ENCODE results near the gene GPR146.

- TF ChIP-seq CTCF (IDR thresholded peaks at IDR 0.05; ENCODE audit: insufficient read depth, low read length, poor library complexity, severe bottlenecking) (no peak), EZH2phosphoT487 (conservative IDR thresholded peaks at IDR 0.05; ENCODE audit: low read length) (no peak)
Measured at GRCh38 chr7:1070544-1071011, 26.2 kb downstream of the GPR146 start.
